Ishikawa (cell line): ENCODE measurements around the gene MMP11.

Experiments used
- CEBPB ChIP-seq: IDR thresholded peaks from 2 replicates; pipeline ENCODE4 v1.6.1; 2012
- CREB1 ChIP-seq: IDR thresholded peaks from 2 replicates; pipeline ENCODE4 v1.6.1; 2012; ENCODE audit warnings: low read depth
- EGR1 ChIP-seq: IDR thresholded peaks from 2 replicates; pipeline ENCODE4 v1.6.1; 2012
- EP300 ChIP-seq: IDR thresholded peaks from 2 replicates; pipeline ENCODE4 v1.6.1; 2012; ENCODE audit warnings: borderline replicate concordance
- FOXM1 ChIP-seq: IDR thresholded peaks from 2 replicates; pipeline ENCODE4 v1.6.1; 2012; ENCODE audit warnings: low read depth, borderline replicate concordance
- NFIC ChIP-seq: IDR thresholded peaks from 2 replicates; pipeline ENCODE4 v1.6.1; 2012
- RAD21 ChIP-seq: IDR thresholded peaks from 2 replicates; pipeline ENCODE4 v1.6.1; 2012; ENCODE audit warnings: low read depth
- TAF1 ChIP-seq: IDR thresholded peaks from 2 replicates; pipeline ENCODE4 v1.6.1; 2012; ENCODE audit warnings: low read depth, mild to moderate bottlenecking
- TCF12 ChIP-seq: IDR thresholded peaks from 2 replicates; pipeline ENCODE4 v1.6.1; 2012; ENCODE audit warnings: low read depth
- TEAD4 ChIP-seq: IDR thresholded peaks from 2 replicates; pipeline ENCODE4 v1.6.1; 2012
- YY1 ChIP-seq: IDR thresholded peaks from 2 replicates; pipeline ENCODE4 v1.6.1; 2012; ENCODE audit warnings: low read depth
- ZBTB7A ChIP-seq: IDR thresholded peaks from 2 replicates; pipeline ENCODE4 v1.6.1; 2012; ENCODE audit warnings: low read depth
- TF ChIP-seq, protein P1 (sequence below): IDR thresholded peaks from 2 replicates; pipeline ENCODE4 v1.6.1; 2012
- TF ChIP-seq, protein P2 (sequence below): IDR thresholded peaks from 2 replicates; pipeline ENCODE4 v1.6.1; 2012
- TF ChIP-seq, protein P3 (sequence below): IDR thresholded peaks from 2 replicates; pipeline ENCODE4 v1.6.1; 2012; ENCODE audit warnings: low read depth, mild to moderate bottlenecking

Gene MMP11

DNA sequence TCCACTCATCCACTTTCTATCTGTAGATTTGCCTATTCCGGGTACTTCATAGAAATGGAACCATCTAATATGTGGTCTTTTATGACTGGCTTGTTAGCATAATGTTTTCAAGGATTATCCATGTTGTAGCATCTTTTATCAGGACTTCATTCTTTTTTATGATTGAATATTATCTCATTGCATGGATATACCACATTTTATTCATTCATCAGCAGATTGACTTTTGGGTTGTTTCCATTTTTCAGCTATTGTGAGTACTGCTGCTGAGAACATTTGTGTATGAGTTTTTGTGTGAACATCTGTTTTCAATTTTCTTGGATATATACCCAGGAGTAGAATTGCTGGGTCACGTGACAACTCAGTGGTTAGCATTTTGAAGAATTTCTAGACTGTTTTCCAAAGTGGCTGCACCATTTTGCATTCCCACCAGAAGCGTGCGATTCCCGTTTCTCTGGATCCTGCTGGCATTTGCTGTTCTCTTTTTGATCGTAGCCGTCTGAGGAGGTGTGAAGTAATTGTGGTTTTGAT is 57.3 kb downstream of the MMP11 start:
- no peak for TF ChIP-seq EGR1
- TF ChIP-seq CREB1 = no peak
- no peak for TF ChIP-seq FOXM1
- TF ChIP-seq YY1 = no peak
- TF ChIP-seq ZBTB7A = no peak
- no peak for TF ChIP-seq TEAD4
- TF ChIP-seq TAF1 = no peak
- TF ChIP-seq TCF12 = no peak
- TF ChIP-seq, protein P1, sequence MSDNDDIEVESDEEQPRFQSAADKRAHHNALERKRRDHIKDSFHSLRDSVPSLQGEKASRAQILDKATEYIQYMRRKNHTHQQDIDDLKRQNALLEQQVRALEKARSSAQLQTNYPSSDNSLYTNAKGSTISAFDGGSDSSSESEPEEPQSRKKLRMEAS = no peak
- TF ChIP-seq, protein P2, sequence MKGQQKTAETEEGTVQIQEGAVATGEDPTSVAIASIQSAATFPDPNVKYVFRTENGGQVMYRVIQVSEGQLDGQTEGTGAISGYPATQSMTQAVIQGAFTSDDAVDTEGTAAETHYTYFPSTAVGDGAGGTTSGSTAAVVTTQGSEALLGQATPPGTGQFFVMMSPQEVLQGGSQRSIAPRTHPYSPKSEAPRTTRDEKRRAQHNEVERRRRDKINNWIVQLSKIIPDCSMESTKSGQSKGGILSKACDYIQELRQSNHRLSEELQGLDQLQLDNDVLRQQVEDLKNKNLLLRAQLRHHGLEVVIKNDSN = no peak
- TF ChIP-seq, protein P3, sequence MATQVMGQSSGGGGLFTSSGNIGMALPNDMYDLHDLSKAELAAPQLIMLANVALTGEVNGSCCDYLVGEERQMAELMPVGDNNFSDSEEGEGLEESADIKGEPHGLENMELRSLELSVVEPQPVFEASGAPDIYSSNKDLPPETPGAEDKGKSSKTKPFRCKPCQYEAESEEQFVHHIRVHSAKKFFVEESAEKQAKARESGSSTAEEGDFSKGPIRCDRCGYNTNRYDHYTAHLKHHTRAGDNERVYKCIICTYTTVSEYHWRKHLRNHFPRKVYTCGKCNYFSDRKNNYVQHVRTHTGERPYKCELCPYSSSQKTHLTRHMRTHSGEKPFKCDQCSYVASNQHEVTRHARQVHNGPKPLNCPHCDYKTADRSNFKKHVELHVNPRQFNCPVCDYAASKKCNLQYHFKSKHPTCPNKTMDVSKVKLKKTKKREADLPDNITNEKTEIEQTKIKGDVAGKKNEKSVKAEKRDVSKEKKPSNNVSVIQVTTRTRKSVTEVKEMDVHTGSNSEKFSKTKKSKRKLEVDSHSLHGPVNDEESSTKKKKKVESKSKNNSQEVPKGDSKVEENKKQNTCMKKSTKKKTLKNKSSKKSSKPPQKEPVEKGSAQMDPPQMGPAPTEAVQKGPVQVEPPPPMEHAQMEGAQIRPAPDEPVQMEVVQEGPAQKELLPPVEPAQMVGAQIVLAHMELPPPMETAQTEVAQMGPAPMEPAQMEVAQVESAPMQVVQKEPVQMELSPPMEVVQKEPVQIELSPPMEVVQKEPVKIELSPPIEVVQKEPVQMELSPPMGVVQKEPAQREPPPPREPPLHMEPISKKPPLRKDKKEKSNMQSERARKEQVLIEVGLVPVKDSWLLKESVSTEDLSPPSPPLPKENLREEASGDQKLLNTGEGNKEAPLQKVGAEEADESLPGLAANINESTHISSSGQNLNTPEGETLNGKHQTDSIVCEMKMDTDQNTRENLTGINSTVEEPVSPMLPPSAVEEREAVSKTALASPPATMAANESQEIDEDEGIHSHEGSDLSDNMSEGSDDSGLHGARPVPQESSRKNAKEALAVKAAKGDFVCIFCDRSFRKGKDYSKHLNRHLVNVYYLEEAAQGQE = no peak
- TF ChIP-seq EP300 = no peak
- no peak for TF ChIP-seq CEBPB
- TF ChIP-seq RAD21 = no peak
- no peak for TF ChIP-seq NFIC

DNA sequence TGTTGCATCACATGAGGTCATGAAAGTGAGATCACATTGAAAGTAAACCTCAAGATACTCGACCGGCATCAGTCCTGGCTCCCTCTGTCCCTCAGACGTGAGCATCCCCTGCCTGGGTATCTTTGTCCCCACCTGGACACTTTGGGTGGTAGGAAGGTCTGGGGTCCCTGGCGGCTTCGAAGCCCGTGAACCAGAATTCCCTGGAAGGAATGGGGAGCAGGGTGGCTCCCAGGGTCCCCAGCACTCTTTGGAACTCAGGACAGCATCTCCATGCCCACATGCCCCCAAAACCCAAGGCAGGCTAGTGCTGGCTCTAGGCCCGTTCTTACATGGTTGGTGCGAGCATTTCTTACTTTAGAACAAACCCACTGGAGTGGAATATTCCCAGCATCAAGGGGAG is 58.6 kb downstream of the MMP11 start:
- TF ChIP-seq, protein P3 = no peak
- TF ChIP-seq CEBPB = no peak
- no peak for TF ChIP-seq NFIC
- TF ChIP-seq FOXM1 = no peak
- TF ChIP-seq RAD21 = no peak
- no peak for TF ChIP-seq EP300
- no peak for TF ChIP-seq YY1
- no peak for TF ChIP-seq EGR1
- no peak for TF ChIP-seq ZBTB7A
- no peak for TF ChIP-seq TEAD4
- no peak for TF ChIP-seq TCF12
- TF ChIP-seq, protein P2 = no peak
- TF ChIP-seq CREB1 = no peak

DNA sequence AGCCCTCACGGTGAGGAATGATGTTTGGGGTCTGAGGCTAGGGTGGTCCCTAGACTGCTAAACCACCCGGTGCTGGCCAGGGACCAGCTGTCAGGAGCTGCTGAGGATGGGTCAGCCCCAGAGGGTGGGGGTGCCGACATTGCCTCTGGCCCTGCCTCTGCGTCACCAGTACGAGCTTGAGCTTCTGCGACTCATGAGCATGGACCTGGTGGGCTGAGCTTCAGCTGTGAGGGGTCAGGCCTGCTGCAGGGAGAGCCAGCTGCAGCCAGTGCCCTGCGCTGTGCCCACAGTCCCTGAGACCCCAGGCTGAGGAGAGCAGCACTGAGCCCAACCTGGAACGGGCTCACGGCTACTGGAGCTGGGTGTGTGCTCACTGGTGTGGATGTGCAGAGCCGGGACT is 59.1 kb downstream of the MMP11 start:
- TF ChIP-seq CEBPB (no peak), CREB1 (no peak), RAD21 (no peak), TAF1 (no peak), ZBTB7A (no peak), TEAD4 (no peak), EGR1 (no peak), YY1 (no peak), FOXM1 (no peak), EP300 (no peak), TCF12 (no peak), NFIC (no peak)
- TF ChIP-seq, protein P3 = no peak
- TF ChIP-seq, protein P2 = no peak
- TF ChIP-seq, protein P1 = no peak
